ENCODE data around the gene TBXA2R.

TBXA2R gene

GRCh38 chr19:3611841-3612240 is 5.2 kb upstream of the TBXA2R start:
- Histone ChIP-seq H3K9me3 (ENCODE audit: control insufficient read depth, low read length) (no peaks in the 10 kb centered on the region), H3K27ac (no peak overlapping the region), H3K79me2 (no peaks in the 10 kb centered on the region), H3K36me3 (ENCODE audit: control insufficient read depth, insufficient read depth, low read length) (no peaks in the 10 kb centered on the region), H3K4me3 (ENCODE audit: low read depth, low read length) (no peak overlapping the region), H3K4me2 (ENCODE audit: low read length) (no peak overlapping the region), H3K27me3 (ENCODE audit: control insufficient read depth, insufficient read depth, low read length) (no peaks in the 10 kb centered on the region), H2AFZ (no peak overlapping the region), H3K4me1 (peaks cover 3% of the 10 kb centered on the region), H3K9ac (no peak overlapping the region)
- no peak for TF ChIP-seq CTCF (IDR thresholded peaks at IDR 0.05)

- Histone ChIP-seq H3K36me3 (ENCODE audit: control insufficient read depth, insufficient read depth, low read length) (no peaks in the 10 kb centered on the region), H3K4me3 (ENCODE audit: low read depth, low read length) (no peak overlapping the region), H3K79me2 (no peaks in the 10 kb centered on the region), H3K9ac (no peak overlapping the region), H3K4me1 (peaks cover 3% of the 10 kb centered on the region), H3K27ac (no peak overlapping the region), H3K4me2 (ENCODE audit: low read length) (no peak overlapping the region), H3K27me3 (ENCODE audit: control insufficient read depth, insufficient read depth, low read length) (no peaks in the 10 kb centered on the region), H3K9me3 (ENCODE audit: control insufficient read depth, low read length) (no peaks in the 10 kb centered on the region), H2AFZ (no peak overlapping the region)
- no peak for TF ChIP-seq CTCF (IDR thresholded peaks at IDR 0.05)
Measured at GRCh38 chr19:3610745-3611717, 4.4 kb upstream of the TBXA2R start.

- no peaks in the 10 kb centered on the region for H3K9me3 ChIP-seq (ENCODE audit: control insufficient read depth, low read length)
- no peak overlapping the region for H2AFZ ChIP-seq
- no peak for TF ChIP-seq CTCF (IDR thresholded peaks at IDR 0.05)
- H3K79me2 ChIP-seq: no peaks in the 10 kb centered on the region
- no peaks in the 10 kb centered on the region for H3K27me3 ChIP-seq (ENCODE audit: control insufficient read depth, insufficient read depth, low read length)
- no peak overlapping the region for H3K9ac ChIP-seq
- peaks cover 5% of the 10 kb centered on the region for H3K4me1 ChIP-seq
- H3K27ac ChIP-seq: no peak overlapping the region
- no peak overlapping the region for H3K4me2 ChIP-seq (ENCODE audit: low read length)
- H3K36me3 ChIP-seq (ENCODE audit: control insufficient read depth, insufficient read depth, low read length): no peaks in the 10 kb centered on the region
- no peak overlapping the region for H3K4me3 ChIP-seq (ENCODE audit: low read depth, low read length)
Measured at GRCh38 chr19:3609779-3610719, 3.4 kb upstream of the TBXA2R start.

GRCh38 chr19:3608750-3609322 is 2.2 kb upstream of the TBXA2R start:
- H3K4me2 ChIP-seq (ENCODE audit: low read length): no peak overlapping the region
- no peak overlapping the region for H3K4me3 ChIP-seq (ENCODE audit: low read depth, low read length)
- H3K4me1 ChIP-seq: peaks cover 5% of the 10 kb centered on the region
- no peak overlapping the region for H3K9ac ChIP-seq
- no peaks in the 10 kb centered on the region for H3K79me2 ChIP-seq
- H3K27ac ChIP-seq: peak overlapping the region; percentile 59
- no peak overlapping the region for H2AFZ ChIP-seq
- no peaks in the 10 kb centered on the region for H3K27me3 ChIP-seq (ENCODE audit: control insufficient read depth, insufficient read depth, low read length)
- no peak for TF ChIP-seq CTCF (IDR thresholded peaks at IDR 0.05)
- no peaks in the 10 kb centered on the region for H3K9me3 ChIP-seq (ENCODE audit: control insufficient read depth, low read length)
- no peaks in the 10 kb centered on the region for H3K36me3 ChIP-seq (ENCODE audit: control insufficient read depth, insufficient read depth, low read length)

Data from parathyroid adenoma (tissue), 2 donors.